ENCODE measurements around the gene FZD7. TPM values are rescaled to one million over a fixed set of nuclear protein-coding genes. Genes with fewer than 3 reads are reported as not detected.

Gene FZD7
- polyA plus RNA-seq, 2 donors = 2.7 to 5.7 TPM

DNA sequence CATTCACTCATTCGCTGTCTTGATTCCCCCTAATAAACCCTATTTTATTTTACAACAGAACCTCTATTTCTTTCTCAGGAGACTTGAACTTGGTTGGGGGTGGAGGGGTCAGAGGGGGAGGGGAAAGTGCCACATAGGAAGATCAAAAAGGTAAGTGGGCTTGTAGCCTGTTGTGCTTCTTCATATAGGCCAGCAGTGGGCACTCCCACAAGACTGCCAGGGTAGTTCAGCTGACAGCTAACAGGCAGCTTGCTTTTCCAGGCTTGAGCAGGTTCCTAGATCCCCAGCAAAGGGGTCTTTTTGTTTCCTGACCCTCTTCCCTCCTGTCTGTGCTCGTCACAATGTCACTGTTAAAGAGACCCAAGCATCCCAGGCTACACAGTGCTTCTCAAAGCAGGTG, 38.6 kb downstream of the FZD7 start:
- 64 to 100% methylated on average over 2 of the region's 2 CpGs for WGBS, 2 donors
- Histone ChIP-seq H3K4me3 (ENCODE audit: low read depth in 1 of 2, low read length in 2 of 2) (no peak overlapping the region), H3K27ac (ENCODE audit: low read depth in 2 of 2, low read length in 1 of 2) (no peak overlapping the region), H3K4me1 (ENCODE audit: control insufficient read depth in 2 of 2, insufficient read depth in 2 of 2, low read length in 1 of 2) (no peaks in the 10 kb centered on the region), H3K9me3 (ENCODE audit: control insufficient read depth in 2 of 2, insufficient read depth in 1 of 2, low read depth in 1 of 2, low read length in 1 of 2) (no peaks in the 10 kb centered on the region), H3K36me3 (ENCODE audit: control insufficient read depth in 2 of 2, insufficient read depth in 2 of 2, low read length in 1 of 2) (no peaks in the 10 kb centered on the region), H3K27me3 (ENCODE audit: control insufficient read depth in 1 of 2, insufficient read depth in 2 of 2, low read length in 2 of 2) (no peaks in the 10 kb centered on the region)

DNA sequence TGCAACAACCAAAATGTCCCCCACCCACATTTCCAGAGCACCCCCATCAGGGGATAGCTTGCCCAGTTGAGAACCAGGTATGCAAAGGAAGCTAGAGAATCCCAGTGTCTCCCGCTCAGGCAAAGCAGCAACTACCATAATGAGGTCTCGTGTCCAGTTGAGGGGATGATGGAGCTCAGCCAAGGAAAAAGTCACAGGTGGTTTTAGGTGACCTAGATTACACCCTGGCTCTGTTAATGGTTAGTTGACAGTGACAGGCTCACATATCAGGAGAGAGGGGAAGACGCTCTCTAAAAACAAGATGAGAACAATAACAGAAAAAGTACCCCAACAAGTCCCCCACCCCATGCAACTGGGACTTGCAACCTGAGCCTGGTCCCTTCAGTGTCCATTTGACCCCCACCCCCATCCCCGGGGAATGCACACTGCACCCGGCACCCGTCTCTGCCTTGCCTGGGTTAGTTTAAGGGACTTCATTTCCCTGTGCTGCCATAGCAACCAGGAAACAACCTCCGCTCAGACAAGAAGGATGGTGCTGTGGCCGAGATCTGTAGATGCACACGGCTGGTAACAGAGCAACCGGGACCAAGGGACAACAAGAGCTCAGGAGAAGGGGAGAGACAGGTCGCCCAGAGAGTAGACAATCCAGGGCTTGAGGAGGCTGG, 39.2 kb downstream of the FZD7 start, which contains the start of gene KIAA2012:
KIAA2012 (plus strand) TSS at position 519 of the 665 bp plus-strand sequence. CDS start 373 bp downstream, outside the sequence.
- 71 to 78% methylated on average over 11 of the region's 11 CpGs for WGBS, 2 donors

DNA sequence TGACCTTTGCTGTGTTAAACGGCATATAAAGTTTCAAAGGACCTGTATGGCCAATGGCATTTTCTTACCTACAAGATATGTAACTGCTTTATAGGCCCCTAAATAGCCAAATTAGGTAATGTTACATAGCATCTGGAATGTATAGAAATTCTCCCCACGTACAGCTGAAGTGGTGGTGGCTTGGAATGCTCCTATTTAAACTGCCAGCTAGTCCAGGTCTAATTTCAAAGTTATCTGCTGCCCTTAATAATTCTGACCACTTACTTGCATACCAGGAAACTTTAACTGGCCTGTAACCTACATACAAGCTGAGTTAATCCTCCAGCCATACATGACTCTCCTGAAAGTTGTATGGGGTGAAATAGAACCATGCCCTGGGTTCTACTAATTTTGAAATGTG, 40.7 kb downstream of the FZD7 start:
- no peak overlapping the region for H3K4me3 ChIP-seq (ENCODE audit: low read depth in 1 of 2, low read length in 2 of 2)
- 87 to 93% methylated on average over 2 of the region's 2 CpGs for WGBS, 2 donors

More for the DNA sequence above, 39.2 kb downstream of the FZD7 start, which contains the start of gene KIAA2012:
- H3K9me3 ChIP-seq (ENCODE audit: control insufficient read depth in 2 of 2, insufficient read depth in 1 of 2, low read depth in 1 of 2, low read length in 1 of 2) = no peaks in the 10 kb centered on the region
- no peaks in the 10 kb centered on the region for H3K36me3 ChIP-seq (ENCODE audit: control insufficient read depth in 2 of 2, insufficient read depth in 2 of 2, low read length in 1 of 2)
- no peaks in the 10 kb centered on the region for H3K27me3 ChIP-seq (ENCODE audit: control insufficient read depth in 1 of 2, insufficient read depth in 2 of 2, low read length in 2 of 2)
- H3K4me3 ChIP-seq (ENCODE audit: low read depth in 1 of 2, low read length in 2 of 2) = no peak within 1 kb of the TSS
- H3K27ac ChIP-seq (ENCODE audit: low read depth in 2 of 2, low read length in 1 of 2) = no peak within 1 kb of the TSS
- H3K4me1 ChIP-seq (ENCODE audit: control insufficient read depth in 2 of 2, insufficient read depth in 2 of 2, low read length in 1 of 2) = no peaks in the 10 kb centered on the region

DNA sequence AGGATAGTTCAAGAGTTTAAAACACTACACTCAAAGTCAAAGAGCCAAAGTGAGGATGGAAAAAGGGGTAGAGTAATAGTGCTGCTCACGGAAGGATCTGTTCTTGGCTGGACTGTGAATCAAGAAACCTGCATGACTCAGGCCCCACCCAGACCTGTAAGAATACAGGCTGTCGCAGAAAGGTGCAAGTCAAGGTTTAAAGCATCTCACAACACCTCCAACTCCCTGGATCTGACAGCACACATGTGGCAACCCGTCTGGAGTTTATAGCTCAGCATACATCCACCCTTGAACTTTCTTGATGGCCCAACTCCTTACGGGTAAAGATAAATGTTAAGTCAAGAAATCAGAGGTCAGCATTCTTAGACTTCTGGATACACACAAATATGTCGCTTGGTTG, 45.7 kb downstream of the FZD7 start:
- 60 to 70% methylated on average over 5 of the region's 5 CpGs for WGBS, 2 donors
- H3K4me1 ChIP-seq (ENCODE audit: control insufficient read depth in 2 of 2, insufficient read depth in 2 of 2, low read length in 1 of 2) = no peaks in the 10 kb centered on the region
- no peaks in the 10 kb centered on the region for H3K9me3 ChIP-seq (ENCODE audit: control insufficient read depth in 2 of 2, insufficient read depth in 1 of 2, low read depth in 1 of 2, low read length in 1 of 2)
- H3K27ac ChIP-seq (ENCODE audit: low read depth in 2 of 2, low read length in 1 of 2) = no peak overlapping the region
- no peaks in the 10 kb centered on the region for H3K36me3 ChIP-seq (ENCODE audit: control insufficient read depth in 2 of 2, insufficient read depth in 2 of 2, low read length in 1 of 2)
- H3K27me3 ChIP-seq (ENCODE audit: control insufficient read depth in 1 of 2, insufficient read depth in 2 of 2, low read length in 2 of 2) = no peaks in the 10 kb centered on the region
- no peak overlapping the region for H3K4me3 ChIP-seq (ENCODE audit: low read depth in 1 of 2, low read length in 2 of 2)

More for the DNA sequence above, 40.7 kb downstream of the FZD7 start:
- no peaks in the 10 kb centered on the region for H3K9me3 ChIP-seq (ENCODE audit: control insufficient read depth in 2 of 2, insufficient read depth in 1 of 2, low read depth in 1 of 2, low read length in 1 of 2)
- no peaks in the 10 kb centered on the region for H3K36me3 ChIP-seq (ENCODE audit: control insufficient read depth in 2 of 2, insufficient read depth in 2 of 2, low read length in 1 of 2)
- no peaks in the 10 kb centered on the region for H3K27me3 ChIP-seq (ENCODE audit: control insufficient read depth in 1 of 2, insufficient read depth in 2 of 2, low read length in 2 of 2)
- no peaks in the 10 kb centered on the region for H3K4me1 ChIP-seq (ENCODE audit: control insufficient read depth in 2 of 2, insufficient read depth in 2 of 2, low read length in 1 of 2)
- H3K27ac ChIP-seq (ENCODE audit: low read depth in 2 of 2, low read length in 1 of 2) = no peak overlapping the region

DNA sequence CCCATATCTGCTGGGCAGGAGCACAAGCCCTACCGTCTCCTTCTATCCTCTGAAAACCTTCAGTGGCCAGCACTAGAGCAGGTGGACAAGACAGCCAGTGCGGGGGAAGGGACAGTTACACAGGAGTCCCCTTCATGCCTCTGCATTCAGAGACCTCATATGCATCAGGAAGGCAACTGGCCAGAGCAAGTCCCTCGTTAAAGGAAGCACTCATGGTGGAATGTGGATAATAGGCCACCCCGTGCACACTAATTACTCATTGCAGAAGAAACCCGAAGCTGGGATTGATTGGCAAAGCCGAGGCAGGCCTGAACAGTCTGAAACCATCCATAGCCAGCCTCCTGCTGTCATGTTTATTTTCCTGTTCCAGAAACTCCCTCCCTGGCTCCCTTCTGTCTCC, 50.6 kb downstream of the FZD7 start:
- no peaks in the 10 kb centered on the region for H3K4me1 ChIP-seq (ENCODE audit: control insufficient read depth in 2 of 2, insufficient read depth in 2 of 2, low read length in 1 of 2)
- no peaks in the 10 kb centered on the region for H3K9me3 ChIP-seq (ENCODE audit: control insufficient read depth in 2 of 2, insufficient read depth in 1 of 2, low read depth in 1 of 2, low read length in 1 of 2)
- WGBS, 2 donors = 43 to 44% methylated on average over 6 of the region's 6 CpGs
- H3K36me3 ChIP-seq (ENCODE audit: control insufficient read depth in 2 of 2, insufficient read depth in 2 of 2, low read length in 1 of 2) = no peaks in the 10 kb centered on the region
- no peak overlapping the region for H3K4me3 ChIP-seq (ENCODE audit: low read depth in 1 of 2, low read length in 2 of 2)
- no peaks in the 10 kb centered on the region for H3K27me3 ChIP-seq (ENCODE audit: control insufficient read depth in 1 of 2, insufficient read depth in 2 of 2, low read length in 2 of 2)
- no peak overlapping the region for H3K27ac ChIP-seq (ENCODE audit: low read depth in 2 of 2, low read length in 1 of 2)

Other genes starting within 250 kb of the FZD7 start
- gene CDK15, start 227.3 kb upstream of the FZD7 start, polyA plus RNA-seq = under 1 TPM; 0.05 to 0.18 TPM
- not detected for gene KIAA2012, start 39.4 kb downstream of the FZD7 start, polyA plus RNA-seq
- 10 to 100 TPM; 60.1 to 73.5 TPM for gene SUMO1, start 204.7 kb downstream of the FZD7 start, polyA plus RNA-seq
- gene NOP58, start 231.9 kb downstream of the FZD7 start, polyA plus RNA-seq = 10 to 100 TPM; 50.1 to 61.9 TPM